HepG2 (cell line): Measurements from ENCODE around the gene ITPK1. TPM values are rescaled to one million over a fixed set of nuclear protein-coding genes. Genes with fewer than 3 reads are reported as not detected.

ENCODE experiments used
- ATAC-seq: fragments of 200-7000 bp; cut with Tn5 transposase; 3 replicates; pipeline ENCODE4 v1.9.1; 2020; ENCODE audit warnings: mild to moderate bottlenecking, moderate library complexity
- BruUV-seq: library from RNA; stranded (reverse); fragments of 400-500 nt; replicated peaks from 2 replicates; lab custom pipeline; 2021; lab: Mats Ljungman, UMichigan
- CTCF ChIA-PET: fragments of 300-600 bp; formaldehyde crosslinking; extraction: SDS; loops from one replicate; lab custom pipeline; 2021; ENCODE audit warnings: low total read pairs, inconsistent platforms, low intra/inter-chr PET ratio; lab: Yijun Ruan, JAX
- POLR2A ChIA-PET: fragments of 350-600 bp; sonication (Branson Sonifier 250); formaldehyde crosslinking; loops from one replicate; lab custom pipeline; 2020; ENCODE audit warnings: antibody characterized with exemption, inconsistent platforms; lab: Yijun Ruan, JAX
- DNase-seq: peaks from one replicate; pipeline ENCODE4 v3.0.0-alpha.2; 2015; ENCODE audit warnings: low spot score
- FAIRE-seq: peaks from 3 replicates; lab custom pipeline; 2011; peaks lifted over from hg19 to GRCh38; lab: Jason Lieb, UNC
- H2AFZ ChIP-seq: one replicate; pipeline ENCODE4 v1.6.1; 2011; ENCODE audit warnings: low read length, inconsistent platforms
- H3K27ac ChIP-seq: fragments of 300-600 bp; 3 replicates; pipeline ENCODE4 v1.8.0; 2011; ENCODE audit warnings: mixed run types, mild to moderate bottlenecking, mixed read lengths, low read length, inconsistent platforms; ENCODE audit not compliant: insufficient read depth; ENCODE audit errors: extremely low read length
- H3K27me3 ChIP-seq, 2 experiments: fragments of 200-600 bp in 1 of 2; 2 replicates in 1 of 2; 3 replicates in 1 of 2; pipeline versions ENCODE4 v1.6.0 to v1.8.0; 2011; ENCODE audit warnings: low read length in 2 of 2, mild to moderate bottlenecking in 2 of 2, moderate library complexity in 2 of 2, inconsistent platforms in 1 of 2; ENCODE audit not compliant: insufficient read depth in 2 of 2, control insufficient read depth in 1 of 2
- H3K36me3 ChIP-seq, 2 experiments: fragments of 200-600 bp in 1 of 2; replicated peaks in 1 of 2; 2 replicates in 1 of 2; 3 replicates in 1 of 2; pipeline versions ENCODE4 v1.5.1 to v1.8.0; 2011; ENCODE audit warnings: low read length in 2 of 2, inconsistent platforms in 1 of 2; ENCODE audit not compliant: insufficient read depth in 2 of 2, control insufficient read depth in 1 of 2
- H3K4me1 ChIP-seq: 2 replicates; pipeline ENCODE4 v1.5.1; 2012; ENCODE audit warnings: low read length, inconsistent platforms; ENCODE audit not compliant: insufficient read depth
- H3K4me2 ChIP-seq: 2 replicates; pipeline ENCODE4 v1.6.0; 2011; ENCODE audit warnings: low read depth, low read length, inconsistent platforms
- H3K4me3 ChIP-seq, 3 experiments: fragments of 200-600 bp in 1 of 3; sonication (generic), shearing (Covaris generic) in 1 of 3; replicated peaks in 1 of 3; 2 replicates each; pipeline ENCODE4 v1.5.1; 2011 to 2016; ENCODE audit warnings: low read length in 3 of 3, inconsistent platforms in 2 of 3, low read depth in 2 of 3, mild to moderate bottlenecking in 2 of 3, control low read depth in 1 of 3, mixed read lengths in 1 of 3; ENCODE audit not compliant: insufficient read depth in 1 of 3
- H3K79me2 ChIP-seq: one replicate; pipeline ENCODE4 v1.6.1; 2011; ENCODE audit warnings: low read length, inconsistent platforms; ENCODE audit not compliant: insufficient read depth
- H3K9ac ChIP-seq: 2 replicates; pipeline ENCODE4 v1.6.0; 2011; ENCODE audit warnings: mild to moderate bottlenecking, low read depth, low read length, inconsistent platforms; ENCODE audit not compliant: insufficient read depth
- H3K9me3 ChIP-seq: 2 replicates; pipeline ENCODE4 v1.5.1; 2012; ENCODE audit warnings: mild to moderate bottlenecking, low read length
- H4K20me1 ChIP-seq: 2 replicates; pipeline ENCODE4 v1.6.0; 2011; ENCODE audit warnings: inconsistent platforms, mild to moderate bottlenecking, low read length, moderate library complexity; ENCODE audit not compliant: insufficient read depth
- ARNTL ChIP-seq: sonication (generic); formaldehyde crosslinking; IDR thresholded peaks from 2 replicates; pipeline ENCODE4 v1.4.0; 2020; ENCODE audit warnings: mild to moderate bottlenecking, missing genetic modification reagents
- HCFC1 ChIP-seq: fragments of 150-350 bp; IDR thresholded peaks from 2 replicates; pipeline ENCODE4 v1.6.1; 2014; ENCODE audit warnings: low read depth, low read length
- JUNB ChIP-seq: sonication (generic); formaldehyde crosslinking; IDR thresholded peaks from 2 replicates; pipeline ENCODE4 v1.8.0; 2022; ENCODE audit warnings: missing genetic modification reagents, mild to moderate bottlenecking, borderline replicate concordance
- MTF2 ChIP-seq: sonication (generic); formaldehyde crosslinking; IDR thresholded peaks from 2 replicates; pipeline ENCODE4 v1.5.0; 2020; ENCODE audit warnings: missing genetic modification reagents, borderline replicate concordance
- NFE2L1 ChIP-seq: sonication (generic); formaldehyde crosslinking; IDR thresholded peaks from 2 replicates; pipeline ENCODE4 v1.4.0; 2020; ENCODE audit warnings: missing genetic modification reagents, mild to moderate bottlenecking, borderline replicate concordance
- ZMYM3 ChIP-seq: sonication (generic); formaldehyde crosslinking; IDR thresholded peaks from 2 replicates; pipeline ENCODE4 v1.5.1; 2020; ENCODE audit warnings: mild to moderate bottlenecking, missing genetic modification reagents
- ZNF337 ChIP-seq: sonication (generic); formaldehyde crosslinking; IDR thresholded peaks from 2 replicates; pipeline ENCODE4 v1.5.1; 2020; ENCODE audit warnings: missing genetic modification reagents, low read depth, mild to moderate bottlenecking, borderline replicate concordance
- ZNF33A ChIP-seq: sonication (generic); formaldehyde crosslinking; IDR thresholded peaks from 2 replicates; pipeline ENCODE4 v1.5.1; 2020; ENCODE audit warnings: missing genetic modification reagents, mild to moderate bottlenecking, moderate library complexity, borderline replicate concordance
- in situ Hi-C: cut with HindIII; loops from 2 replicates; pipeline ENCODE4 v1.10.0; 2017; ENCODE audit warnings: low pct_unique_long_range_greater_than_20kb; ENCODE audit not compliant: extremely low pct_ligation_motif_present
- intact Hi-C: fragments of 100-400 bp; cut with micrococcal nuclease; formaldehyde crosslinking; loops from one replicate; pipeline ENCODE4 v1.10.0; 2022; ENCODE audit not compliant: unreplicated experiment
- polyA plus RNA-seq, 8 experiments: library from polyadenylated mRNA; depleted of rRNA in 3 of 8; stranded (reverse) in 7 of 8; unstranded in 1 of 8; fragments of >200 nt; fragmentation: Illumina TruSeq in 4 of 8; extraction: Trizol in 4 of 8; gene quantifications; 2 replicates each; pipeline versions ENCODE4 v1.2.1 to v1.2.3, GENCODE V29; 2011 to 2016; ENCODE audit warnings: low read depth in 4 of 8, missing spikeins in 1 of 8, mixed read lengths in 1 of 8; ENCODE audit not compliant: insufficient read depth in 1 of 8
- total RNA-seq, 5 experiments: library from RNA; depleted of rRNA; stranded (reverse); fragments of >200 nt; fragmentation: Illumina TruSeq; extraction: Trizol; gene quantifications; 2 replicates each; pipeline ENCODE4 v1.2.3, GENCODE V29; 2016; ENCODE audit warnings: low read depth in 1 of 5
- TF ChIP-seq, protein P1 (sequence below): sonication (generic); formaldehyde crosslinking; IDR thresholded peaks from 2 replicates; pipeline ENCODE4 v1.5.0; 2020; ENCODE audit warnings: missing genetic modification reagents
- TF ChIP-seq, protein P2 (sequence below): fragments of 450-650 bp; IDR thresholded peaks from 2 replicates; pipeline ENCODE4 v1.6.1; 2016

Gene ITPK1
- total and polyA plus RNA-seq, 2 of the 13 experiments (the other 11 are each of a cell fraction or from before 2014, with no cell fraction given) = 20.5 to 47.5 TPM

DNA sequence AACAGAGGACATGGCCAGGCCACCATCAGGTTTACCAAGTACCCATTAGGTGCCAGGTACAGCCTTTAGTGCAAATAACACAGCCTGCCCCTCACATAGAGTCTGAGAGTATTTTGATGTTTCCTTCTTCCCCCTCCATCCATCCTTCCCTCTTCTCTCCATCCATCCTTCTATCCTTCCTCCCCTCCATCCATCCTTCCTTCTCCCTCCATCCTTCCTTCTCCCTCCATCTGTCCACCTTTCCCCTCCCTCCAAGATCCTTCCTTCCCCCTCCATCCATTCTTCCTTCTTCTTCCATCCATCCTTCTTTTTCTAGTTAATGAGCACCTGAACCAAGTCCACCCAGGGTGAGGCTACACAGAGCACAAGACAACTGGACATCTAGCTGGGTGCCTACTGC is 39.8 kb downstream of the ITPK1 start:
- Histone ChIP-seq H3K27me3 (no peaks in the 10 kb centered on the region), H3K4me1 (peaks cover 38% of the 10 kb centered on the region), H3K79me2 (no peaks in the 10 kb centered on the region), H4K20me1 (no peaks in the 10 kb centered on the region), H2AFZ (no peak overlapping the region), H3K9ac (no peak overlapping the region), H3K4me2 (no peak overlapping the region), H3K9me3 (no peaks in the 10 kb centered on the region), H3K4me3 (no peak overlapping the region), H3K36me3 (0 out of 5 replicates have a peak, but pooled peaks cover 0 to 3% of the 10 kb centered on the region in 2 experiments), H3K27ac (no peak overlapping the region)
- ATAC-seq (no peak), FAIRE-seq (no peak), DNase-seq (no peak)
- BruUV-seq = no TSS peak
- TF ChIP-seq ZNF337 (no peak), MTF2 (CRISPR knock-in tag) (no peak), ARNTL (CRISPR knock-in tag) (no peak), HCFC1 (no peak), JUNB (CRISPR knock-in tag) (no peak), ZMYM3 (no peak), NFE2L1 (no peak), ZNF33A (CRISPR knock-in tag) (no peak)
- TF ChIP-seq, protein P1, sequence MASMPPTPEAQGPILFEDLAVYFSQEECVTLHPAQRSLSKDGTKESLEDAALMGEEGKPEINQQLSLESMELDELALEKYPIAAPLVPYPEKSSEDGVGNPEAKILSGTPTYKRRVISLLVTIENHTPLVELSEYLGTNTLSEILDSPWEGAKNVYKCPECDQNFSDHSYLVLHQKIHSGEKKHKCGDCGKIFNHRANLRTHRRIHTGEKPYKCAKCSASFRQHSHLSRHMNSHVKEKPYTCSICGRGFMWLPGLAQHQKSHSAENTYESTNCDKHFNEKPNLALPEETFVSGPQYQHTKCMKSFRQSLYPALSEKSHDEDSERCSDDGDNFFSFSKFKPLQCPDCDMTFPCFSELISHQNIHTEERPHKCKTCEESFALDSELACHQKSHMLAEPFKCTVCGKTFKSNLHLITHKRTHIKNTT (CRISPR knock-in tag) = no peak
- TF ChIP-seq, protein P2, sequence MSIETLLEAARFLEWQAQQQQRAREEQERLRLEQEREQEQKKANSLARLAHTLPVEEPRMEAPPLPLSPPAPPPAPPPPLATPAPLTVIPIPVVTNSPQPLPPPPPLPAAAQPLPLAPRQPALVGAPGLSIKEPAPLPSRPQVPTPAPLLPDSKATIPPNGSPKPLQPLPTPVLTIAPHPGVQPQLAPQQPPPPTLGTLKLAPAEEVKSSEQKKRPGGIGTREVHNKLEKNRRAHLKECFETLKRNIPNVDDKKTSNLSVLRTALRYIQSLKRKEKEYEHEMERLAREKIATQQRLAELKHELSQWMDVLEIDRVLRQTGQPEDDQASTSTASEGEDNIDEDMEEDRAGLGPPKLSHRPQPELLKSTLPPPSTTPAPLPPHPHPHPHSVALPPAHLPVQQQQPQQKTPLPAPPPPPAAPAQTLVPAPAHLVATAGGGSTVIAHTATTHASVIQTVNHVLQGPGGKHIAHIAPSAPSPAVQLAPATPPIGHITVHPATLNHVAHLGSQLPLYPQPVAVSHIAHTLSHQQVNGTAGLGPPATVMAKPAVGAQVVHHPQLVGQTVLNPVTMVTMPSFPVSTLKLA = no peak
- intact Hi-C loops = no loop called here
- in situ Hi-C loops = no loop called here
- ChIA-PET CTCF (no interaction called here), POLR2A (no interaction called here)
